B cell (primary cell): ENCODE data around the gene ZNF609. TPM values are rescaled to one million over a fixed set of nuclear protein-coding genes. Genes with fewer than 3 reads are reported as not detected.
"Not testable (repeated sequence)": the region's sequence is repeated elsewhere in the genome, so short reads cannot be mapped to it uniquely, and the experiment has no call there.

Source experiments
- ATAC-seq: fragments of 200-7000 bp; cut with Tn5 transposase; one replicate; pipeline ENCODE4 v1.10.0; 2021; ENCODE audit warnings: low read depth, mild to moderate bottlenecking, moderate number of reproducible peaks, moderate library complexity
- CTCF ChIA-PET: fragments of 350-600 bp; sonication (Branson Sonifier 250); formaldehyde crosslinking; loops from one replicate; lab custom pipeline; 2021; ENCODE audit warnings: antibody characterized with exemption, inconsistent platforms; lab: Charles Lee
- POLR2A ChIA-PET: fragments of 350-600 bp; sonication (Branson Sonifier 250); formaldehyde crosslinking; loops from one replicate; lab custom pipeline; 2021; ENCODE audit warnings: antibody characterized with exemption; lab: Charles Lee
- DNase-seq: peaks from one replicate; pipeline ENCODE4 v3.0.0; 2013
- H2AFZ ChIP-seq: 2 replicates; pipeline ENCODE4 v1.6.1; 2012; ENCODE audit warnings: mild to moderate bottlenecking, low read depth, low read length; ENCODE audit not compliant: insufficient read depth, poor library complexity, severe bottlenecking
- H3K27ac ChIP-seq, 2 donors: 1 replicate in 1 of 2; 2 replicates in 1 of 2; pipeline ENCODE4 v1.5.1; 2012 to 2013; ENCODE audit warnings: low read length in 2 of 2, mild to moderate bottlenecking in 2 of 2, moderate library complexity in 1 of 2
- H3K27me3 ChIP-seq, 4 experiments: fragments of 200-600 bp in 1 of 4; sonication (generic) in 1 of 4; replicated peaks in 1 of 4; 1 replicate in 2 of 4; 2 replicates in 2 of 4; pipeline versions ENCODE4 v1.6.1 to v1.7.0; 2013 to 2016; ENCODE audit warnings: low read length in 3 of 4, mild to moderate bottlenecking in 2 of 4, mixed read lengths in 1 of 4, moderate library complexity in 1 of 4; ENCODE audit not compliant: insufficient read depth in 4 of 4, control insufficient read depth in 3 of 4; ENCODE audit errors: control extremely low read depth in 1 of 4
- H3K36me3 ChIP-seq, 2 experiments: replicated peaks in 1 of 2; 1 replicate in 1 of 2; 2 replicates in 1 of 2; pipeline versions ENCODE4 v1.6.1 to v1.7.1; 2013; ENCODE audit warnings: low read length in 1 of 2; ENCODE audit not compliant: insufficient read depth in 2 of 2, control insufficient read depth in 1 of 2; ENCODE audit errors: control extremely low read depth in 1 of 2, extremely low read depth in 1 of 2
- H3K4me1 ChIP-seq, 2 donors: fragments of 200-600 bp in 1 of 2; sonication (generic) in 1 of 2; 1 replicate in 1 of 2; 2 replicates in 1 of 2; pipeline versions ENCODE4 v1.5.1 to v1.6.1; 2013 to 2017; ENCODE audit warnings: low read length in 2 of 2; ENCODE audit not compliant: control insufficient read depth in 2 of 2, insufficient read depth in 2 of 2
- H3K4me2 ChIP-seq: replicated peaks from 2 replicates; pipeline ENCODE3; 2012; ENCODE audit warnings: mild to moderate bottlenecking, low read depth, low read length; ENCODE audit not compliant: poor library complexity, severe bottlenecking
- H3K4me3 ChIP-seq, 5 experiments: fragments of 200-600 bp in 1 of 5; sonication (generic) in 1 of 5; 1 replicate in 3 of 5; 2 replicates in 2 of 5; pipeline versions ENCODE4 v1.5.1 to v1.7.0; 2011 to 2016; ENCODE audit warnings: low read length in 4 of 5, mild to moderate bottlenecking in 4 of 5, low read depth in 2 of 5, control low read depth in 1 of 5, moderate library complexity in 1 of 5; ENCODE audit not compliant: insufficient read depth in 1 of 5; ENCODE audit errors: control extremely low read depth in 1 of 5, extremely low read depth in 1 of 5
- H3K79me2 ChIP-seq: fragments of 200-600 bp; sonication (generic); one replicate; pipeline ENCODE4 v1.6.0; 2016; ENCODE audit warnings: low read length; ENCODE audit not compliant: control insufficient read depth, insufficient read depth
- H3K9ac ChIP-seq: fragments of 200-600 bp; sonication (generic); 2 replicates; pipeline ENCODE4 v1.6.1; 2017; ENCODE audit warnings: mild to moderate bottlenecking, low read length, moderate library complexity
- H3K9me3 ChIP-seq, 3 donors: one replicate each; pipeline versions ENCODE4 v1.6.1 to v1.7.1; 2013; ENCODE audit warnings: low read length in 2 of 3; ENCODE audit not compliant: control insufficient read depth in 2 of 3, insufficient read depth in 1 of 3; ENCODE audit errors: control extremely low read depth in 1 of 3
- H4K20me1 ChIP-seq: 2 replicates; pipeline ENCODE4 v1.6.0; 2012; ENCODE audit warnings: mild to moderate bottlenecking, low read length; ENCODE audit not compliant: insufficient read depth, control insufficient read depth, poor library complexity, severe bottlenecking
- H3K27ac Mint-ChIP-seq: one replicate; pipeline ENCODE4 v1.8.0; 2021; ENCODE audit warnings: mixed read lengths
- H3K27me3 Mint-ChIP-seq: one replicate; pipeline ENCODE4 v1.8.0; 2021; ENCODE audit warnings: mixed read lengths
- H3K4me1 Mint-ChIP-seq: one replicate; pipeline ENCODE4 v1.8.0; 2021; ENCODE audit warnings: mixed read lengths
- H3K4me3 Mint-ChIP-seq: one replicate; pipeline ENCODE4 v1.8.0; 2021; ENCODE audit warnings: mixed read lengths
- H3K9me3 Mint-ChIP-seq: one replicate; pipeline ENCODE4 v1.8.0; 2022; ENCODE audit warnings: mixed read lengths; ENCODE audit not compliant: insufficient read depth
- CTCF ChIP-seq: fragments of 200-600 bp; IDR thresholded peaks from one replicate; pipeline ENCODE4 v1.8.0; 2022; ENCODE audit warnings: antibody characterized with exemption, mild to moderate bottlenecking
- EZH2 ChIP-seq: IDR thresholded peaks from 2 replicates; pipeline ENCODE4 v1.6.1; 2012; ENCODE audit warnings: borderline replicate concordance, low read depth, mild to moderate bottlenecking, moderate library complexity, low read length; ENCODE audit not compliant: insufficient read depth, poor library complexity, severe bottlenecking
- WGBS: methylation state at CpG from one replicate; pipeline ENCODE4 v1.1.5; 2013; ENCODE audit warnings: missing lambda C conversion rate; ENCODE audit not compliant: insufficient coverage; 5-methylcytosine and 5-hydroxymethylcytosine counted together
- intact Hi-C: fragments of 100-400 bp; cut with micrococcal nuclease; formaldehyde crosslinking; loops from one replicate; pipeline ENCODE4 v1.10.0; 2022
- polyA plus RNA-seq: library from polyadenylated mRNA; depleted of rRNA; stranded (reverse); fragments of >200 nt; gene quantifications from 2 replicates; pipeline ENCODE4 v1.2.3, GENCODE V29; 2012
- total RNA-seq, 2 donors: library from RNA; stranded (reverse); fragments of 120-200 nt in 1 of 2; gene quantifications; 1 replicate in 1 of 2; 2 replicates in 1 of 2; pipeline versions ENCODE4 v1.2.3 to v1.2.4, GENCODE V29; 2013 to 2022

The ZNF609 gene
- total and polyA plus RNA-seq, 2 donors (not counting 1 experiment from before 2014, with no cell fraction given) = 5.8 to 32.9 TPM

GRCh38 chr15:64589435-64590084, 129.2 kb downstream of the ZNF609 start:
- Histone ChIP-seq H3K27ac (no peak overlapping the region), H2AFZ (no peak overlapping the region), H3K36me3 (no peaks in the 10 kb centered on the region), H3K27me3 (no peaks in the 10 kb centered on the region), H3K4me2 (no peak overlapping the region), H3K4me3 (no peak overlapping the region), H3K9ac (no peak overlapping the region), H3K4me1 (no peaks in the 10 kb centered on the region), H3K79me2 (peaks cover 43% of the 10 kb centered on the region), H4K20me1 (no peaks in the 10 kb centered on the region), H3K9me3 (no peaks in the 10 kb centered on the region)
- 100% methylated on average over 1 of the region's 3 CpGs for WGBS
- ChIA-PET CTCF (interaction anchor here (0.8 to 1.9 kb wide), 2 partner anchors 11 to 15 kb away, joined by 4 read pairs; no protein-coding TSS in a partner anchor), POLR2A (interaction anchor here (0.6 kb wide), 1 partner anchor 61 kb away, joined by 8 read pairs; no protein-coding TSS in a partner anchor)
- intact Hi-C loops = no loop called here
- ATAC-seq (no peak), DNase-seq (no peak)
- Mint-ChIP-seq H3K27me3 (no peaks in the 10 kb centered on the region), H3K4me3 (no peak overlapping the region), H3K9me3 (no peaks in the 10 kb centered on the region), H3K4me1 (peaks cover 20% of the 10 kb centered on the region), H3K27ac (no peak overlapping the region)
- no peak for TF ChIP-seq EZH2
- TF ChIP-seq CTCF = no peak

- H3K4me1 ChIP-seq = peaks cover 15 to 16% of the 10 kb centered on the region in 2 donors
- H3K27me3 ChIP-seq, ATAC-seq, H3K4me2 ChIP-seq, H3K9me3 Mint-ChIP-seq, H3K9me3 ChIP-seq, POLR2A ChIA-PET, H2AFZ ChIP-seq, H3K36me3 ChIP-seq, H3K27ac Mint-ChIP-seq, H3K27ac ChIP-seq, H3K9ac ChIP-seq, H3K27me3 Mint-ChIP-seq, CTCF ChIA-PET, DNase-seq, H3K4me3 ChIP-seq, H4K20me1 ChIP-seq, intact Hi-C loops, H3K4me3 Mint-ChIP-seq: not testable (repeated sequence)
- peaks cover 32% of the 10 kb centered on the region for H3K79me2 ChIP-seq
- 100% methylated on average over 11 of the region's 18 CpGs for WGBS
- peaks cover 25% of the 10 kb centered on the region for H3K4me1 Mint-ChIP-seq
Observed at GRCh38 chr15:64592845-64593244, 132.5 kb downstream of the ZNF609 start.
